Smooth muscle cell (in vitro differentiated cells): ENCODE measurements around the gene CLK4. TPM values are rescaled to one million over a fixed set of nuclear protein-coding genes. Genes with fewer than 3 reads are reported as not detected.
A peak's percentile ranks its signal among the peaks of the same experiment; 100 is the strongest.

ENCODE experiments used
- DNase-seq: peaks from one replicate; lab custom pipeline; 2025; ENCODE audit not compliant: unreplicated experiment; lab: John Stamatoyannopoulos, UW
- H2AFZ ChIP-seq: fragments of 200-600 bp; sonication (generic); 2 replicates; pipeline ENCODE4 v1.6.0; 2016; ENCODE audit warnings: antibody characterized with exemption, low read depth, mild to moderate bottlenecking
- H3F3A ChIP-seq: fragments of 200-600 bp; sonication (generic); 2 replicates; pipeline ENCODE4 v1.6.0; 2017; ENCODE audit warnings: antibody characterized with exemption, low read depth
- H3K27ac ChIP-seq: fragments of 200-600 bp; sonication (generic); 2 replicates; pipeline ENCODE4 v1.5.1; 2016; ENCODE audit warnings: low read depth, mild to moderate bottlenecking
- H3K27me3 ChIP-seq: fragments of 200-600 bp; sonication (generic); 2 replicates; pipeline ENCODE4 v1.6.1; 2016; ENCODE audit warnings: low read depth, mild to moderate bottlenecking
- H3K36me3 ChIP-seq: fragments of 200-600 bp; sonication (generic); 2 replicates; pipeline ENCODE4 v1.5.1; 2016; ENCODE audit warnings: low read depth
- H3K4me1 ChIP-seq: fragments of 200-600 bp; sonication (generic); 2 replicates; pipeline ENCODE4 v1.5.1; 2016; ENCODE audit warnings: low read depth
- H3K4me2 ChIP-seq: fragments of 200-600 bp; sonication (generic); 2 replicates; pipeline ENCODE4 v1.6.0; 2016; ENCODE audit warnings: mild to moderate bottlenecking
- H3K4me3 ChIP-seq: fragments of 200-600 bp; sonication (generic); 2 replicates; pipeline ENCODE4 v1.5.1; 2016; ENCODE audit warnings: mild to moderate bottlenecking
- H3K79me2 ChIP-seq: fragments of 200-600 bp; sonication (generic); 2 replicates; pipeline ENCODE4 v1.6.0; 2016; ENCODE audit warnings: low read depth, mild to moderate bottlenecking
- H3K9ac ChIP-seq: fragments of 200-600 bp; sonication (generic); 2 replicates; pipeline ENCODE4 v1.6.0; 2016; ENCODE audit warnings: low read depth
- H3K9me3 ChIP-seq: fragments of 200-600 bp; sonication (generic); replicated peaks from 2 replicates; pipeline ENCODE4 v1.5.1; 2016; ENCODE audit warnings: low read depth
- H4K20me1 ChIP-seq: fragments of 200-600 bp; sonication (generic); 2 replicates; pipeline ENCODE4 v1.6.0; 2016; ENCODE audit warnings: low read depth
- CTCF ChIP-seq: fragments of 200-600 bp; sonication (generic); IDR thresholded peaks from 2 replicates; pipeline ENCODE4 v1.5.1; 2017; ENCODE audit warnings: borderline replicate concordance, mild to moderate bottlenecking, antibody characterized with exemption; ENCODE audit not compliant: insufficient read depth, poor library complexity, severe bottlenecking
- WGBS: methylation state at CpG from one replicate; pipeline ENCODE4 v1.1.7; 2016; ENCODE audit warnings: low lambda C conversion rate; 5-methylcytosine and 5-hydroxymethylcytosine counted together
- polyA plus RNA-seq: library from polyadenylated mRNA; unstranded; fragments of >200 nt; fragmentation: Nextera tagmentation; extraction: Ambion mirVana; gene quantifications from 2 replicates; pipeline ENCODE4 v1.2.1, GENCODE V29; 2016
- total RNA-seq: library from RNA; depleted of rRNA; stranded (reverse); fragments of >200 nt; gene quantifications from 2 replicates; pipeline ENCODE4 v1.2.3, GENCODE V29; 2014

Gene CLK4
- total and polyA plus RNA-seq, 2 experiments from 2014 or later: 10.3 to 25.7 TPM

GRCh38 chr5:178564397-178564796, 62.5 kb downstream of the CLK4 start:
- no peaks in the 10 kb centered on the region for H3K79me2 ChIP-seq
- H2AFZ ChIP-seq: peak overlapping the region; percentile 33
- peak overlapping the region; percentile 60 for H3K4me2 ChIP-seq
- no peak overlapping the region for H3K4me3 ChIP-seq
- no peaks in the 10 kb centered on the region for H3K27me3 ChIP-seq
- no peak overlapping the region for H3K9ac ChIP-seq
- H4K20me1 ChIP-seq: no peaks in the 10 kb centered on the region
- H3K9me3 ChIP-seq: no peaks in the 10 kb centered on the region
- H3K36me3 ChIP-seq: no peaks in the 10 kb centered on the region
- peaks cover 13% of the 10 kb centered on the region for H3K4me1 ChIP-seq
- H3F3A ChIP-seq: peaks cover 5% of the 10 kb centered on the region
- 16% methylated on average over 4 of the region's 4 CpGs for WGBS
- DNase-seq: no peak
- no peak for TF ChIP-seq CTCF
- H3K27ac ChIP-seq: no peak overlapping the region

- H2AFZ ChIP-seq: peak overlapping the region; percentile 60
- 65% methylated on average over 8 of the region's 8 CpGs for WGBS
- no peak for DNase-seq
- no peaks in the 10 kb centered on the region for H3K9me3 ChIP-seq
- H3K4me3 ChIP-seq: no peak overlapping the region
- H3F3A ChIP-seq: peaks cover 5% of the 10 kb centered on the region
- no peaks in the 10 kb centered on the region for H3K79me2 ChIP-seq
- H4K20me1 ChIP-seq: no peaks in the 10 kb centered on the region
- TF ChIP-seq CTCF: no peak
- H3K4me1 ChIP-seq: peaks cover 13% of the 10 kb centered on the region
- no peak overlapping the region for H3K9ac ChIP-seq
- H3K4me2 ChIP-seq: peak overlapping the region; percentile 60
- no peaks in the 10 kb centered on the region for H3K36me3 ChIP-seq
- no peak overlapping the region for H3K27ac ChIP-seq
- H3K27me3 ChIP-seq: no peaks in the 10 kb centered on the region
Observed at GRCh38 chr5:178563621-178564020, 63.2 kb downstream of the CLK4 start.

GRCh38 chr5:178561746-178562264, 65.0 kb downstream of the CLK4 start:
- TF ChIP-seq CTCF: no peak
- Histone ChIP-seq H4K20me1 (no peaks in the 10 kb centered on the region), H3K4me3 (no peak overlapping the region), H3K9me3 (no peaks in the 10 kb centered on the region), H3K79me2 (no peaks in the 10 kb centered on the region), H3K4me1 (peaks cover 13% of the 10 kb centered on the region), H2AFZ (no peak overlapping the region), H3K27ac (no peak overlapping the region), H3K36me3 (no peaks in the 10 kb centered on the region), H3K27me3 (no peaks in the 10 kb centered on the region), H3K9ac (no peak overlapping the region), H3F3A (peaks cover 5% of the 10 kb centered on the region), H3K4me2 (no peak overlapping the region)
- 88% methylated on average over 20 of the region's 23 CpGs for WGBS
- no peak for DNase-seq

GRCh38 chr5:178560911-178561310, 65.9 kb downstream of the CLK4 start:
- 58% methylated on average over 7 of the region's 7 CpGs for WGBS
- H3K9ac ChIP-seq: no peak overlapping the region
- H3K27ac ChIP-seq: no peak overlapping the region
- no peak overlapping the region for H2AFZ ChIP-seq
- no peaks in the 10 kb centered on the region for H4K20me1 ChIP-seq
- H3F3A ChIP-seq: peaks cover 5% of the 10 kb centered on the region
- DNase-seq: no peak
- H3K79me2 ChIP-seq: no peaks in the 10 kb centered on the region
- H3K4me3 ChIP-seq: no peak overlapping the region
- H3K4me2 ChIP-seq: no peak overlapping the region
- H3K27me3 ChIP-seq: no peaks in the 10 kb centered on the region
- H3K9me3 ChIP-seq: no peaks in the 10 kb centered on the region
- H3K36me3 ChIP-seq: no peaks in the 10 kb centered on the region
- peaks cover 13% of the 10 kb centered on the region for H3K4me1 ChIP-seq
- TF ChIP-seq CTCF: no peak
